K562 (cell line): Measurements from ENCODE around the gene CYSRT1. TPM values are rescaled to one million over a fixed set of nuclear protein-coding genes. Genes with fewer than 3 reads are reported as not detected.

Source experiments
- BHLHE40 ChIP-seq: IDR thresholded peaks from 2 replicates; pipeline ENCODE4 v1.6.1; 2011; ENCODE audit warnings: low read length, improper control_type of control experiment
- CHCHD3 ChIP-seq: fragments of 250-450 bp; sonication (Bioruptor Pico); IDR thresholded peaks from 2 replicates; pipeline ENCODE4 v2.1.2; 2022; ENCODE audit warnings: mild to moderate bottlenecking
- CTCFL ChIP-seq: IDR thresholded peaks from 2 replicates; pipeline ENCODE4 v1.6.1; 2011; ENCODE audit warnings: borderline replicate concordance, low read depth, mild to moderate bottlenecking, moderate library complexity, low read length; ENCODE audit not compliant: insufficient read depth, poor library complexity, severe bottlenecking
- DACH1 ChIP-seq: fragments of 450-650 bp; IDR thresholded peaks from 2 replicates; pipeline ENCODE4 v1.6.1; 2018; ENCODE audit not compliant: partially characterized antibody
- EZH2 ChIP-seq: IDR thresholded peaks from 2 replicates; pipeline ENCODE4 v1.6.1; 2012; ENCODE audit warnings: low read depth, mild to moderate bottlenecking, inconsistent platforms, low read length, borderline replicate concordance
- HDAC3 ChIP-seq: fragments of 450-650 bp; IDR thresholded peaks from 2 replicates; pipeline ENCODE4 v1.6.1; 2018; ENCODE audit warnings: borderline replicate concordance, mild to moderate bottlenecking, moderate library complexity; ENCODE audit not compliant: partially characterized antibody
- HSF4 ChIP-seq: fragments of 250-450 bp; sonication (Bioruptor Pico); IDR thresholded peaks from 2 replicates; pipeline ENCODE4 v2.1.2; 2022; ENCODE audit warnings: mild to moderate bottlenecking, moderate library complexity, borderline replicate concordance
- JUNB ChIP-seq: fragments of 450-650 bp; formaldehyde crosslinking; conservative IDR thresholded peaks from 2 replicates; pipeline ENCODE4 v1.4.0; 2020; ENCODE audit warnings: mild to moderate bottlenecking
- MIER1 ChIP-seq: fragments of 450-650 bp; IDR thresholded peaks from 2 replicates; pipeline ENCODE4 v1.6.1; 2016; ENCODE audit warnings: antibody characterized with exemption, mild to moderate bottlenecking, low read depth
- MTF1 ChIP-seq: fragments of 250-450 bp; sonication (Bioruptor Pico); IDR thresholded peaks from 2 replicates; pipeline ENCODE4 v1.9.0; 2021; ENCODE audit warnings: moderate library complexity, mild to moderate bottlenecking, inconsistent platforms, borderline replicate concordance
- NR2C1 ChIP-seq, 2 experiments: fragments of 450-650 bp; IDR thresholded peaks; 2 replicates each; pipeline ENCODE4 v1.6.1; 2017; ENCODE audit warnings: mild to moderate bottlenecking in 2 of 2, antibody characterized with exemption in 1 of 2, inconsistent platforms in 1 of 2, missing compliant biosample characterization in 1 of 2, missing genetic modification characterization in 1 of 2
- SMARCC2 ChIP-seq: fragments of 450-650 bp; IDR thresholded peaks from 2 replicates; pipeline ENCODE4 v1.6.1; 2017; ENCODE audit warnings: antibody characterized with exemption, moderate library complexity, mild to moderate bottlenecking, low read depth
- STAG1 ChIP-seq: sonication (generic); formaldehyde crosslinking; IDR thresholded peaks from 2 replicates; pipeline ENCODE4 v1.5.0; 2020; ENCODE audit warnings: missing genetic modification reagents, borderline replicate concordance
- TCF7 ChIP-seq: sonication (generic); IDR thresholded peaks from 2 replicates; pipeline ENCODE4 v1.6.1; 2016; ENCODE audit warnings: antibody characterized with exemption, borderline replicate concordance
- ZNF830 ChIP-seq: fragments of 250-450 bp; sonication (Bioruptor Pico); IDR thresholded peaks from 2 replicates; pipeline ENCODE4 v1.5.0; 2021; ENCODE audit warnings: mild to moderate bottlenecking
- polyA plus RNA-seq, 8 experiments: library from polyadenylated mRNA; depleted of rRNA in 4 of 8; stranded (reverse) in 5 of 8; unstranded in 3 of 8; fragments of >200 nt; fragmentation: Nextera tagmentation in 2 of 8; fragmentation: Illumina TruSeq in 1 of 8; extraction: Ambion mirVana in 2 of 8; extraction: Trizol in 1 of 8; gene quantifications; 2 replicates each; pipeline versions ENCODE4 v1.2.1 to v1.2.3, GENCODE V29; 2011 to 2014; ENCODE audit warnings: inconsistent platforms in 1 of 8, missing spikeins in 1 of 8
- total RNA-seq, 7 experiments: library from RNA; depleted of rRNA in 6 of 7; stranded (reverse); fragments of >200 nt in 6 of 7; fragmentation: Illumina TruSeq in 2 of 7; extraction: Trizol in 2 of 7; gene quantifications; 2 replicates each; pipeline versions ENCODE4 v1.2.1 to v1.2.3, GENCODE V29; 2011 to 2021; ENCODE audit warnings: low replicate concordance in 1 of 7
- TF ChIP-seq, protein P1 (sequence below): fragments of 450-650 bp; formaldehyde crosslinking; IDR thresholded peaks from 2 replicates; pipeline ENCODE4 v1.4.0; 2022; ENCODE audit warnings: missing genetic modification characterization
- TF ChIP-seq, protein P2 (sequence below): fragments of 250-450 bp; sonication (Bioruptor Pico); IDR thresholded peaks from 2 replicates; pipeline ENCODE4 v1.5.0; 2021; ENCODE audit warnings: mild to moderate bottlenecking, borderline replicate concordance
- TF ChIP-seq, protein P3 (sequence below): sonication (generic); formaldehyde crosslinking; IDR thresholded peaks from 2 replicates; pipeline ENCODE4 v1.8.0; 2023; ENCODE audit warnings: mild to moderate bottlenecking, missing genetic modification reagents

Gene CYSRT1
- total and polyA plus RNA-seq, 9 of the 15 experiments (the other 6 are each of a cell fraction or from before 2014, with no cell fraction given): 0.04 to 1.4 (median 0.42) TPM; not detected in 3

DNA sequence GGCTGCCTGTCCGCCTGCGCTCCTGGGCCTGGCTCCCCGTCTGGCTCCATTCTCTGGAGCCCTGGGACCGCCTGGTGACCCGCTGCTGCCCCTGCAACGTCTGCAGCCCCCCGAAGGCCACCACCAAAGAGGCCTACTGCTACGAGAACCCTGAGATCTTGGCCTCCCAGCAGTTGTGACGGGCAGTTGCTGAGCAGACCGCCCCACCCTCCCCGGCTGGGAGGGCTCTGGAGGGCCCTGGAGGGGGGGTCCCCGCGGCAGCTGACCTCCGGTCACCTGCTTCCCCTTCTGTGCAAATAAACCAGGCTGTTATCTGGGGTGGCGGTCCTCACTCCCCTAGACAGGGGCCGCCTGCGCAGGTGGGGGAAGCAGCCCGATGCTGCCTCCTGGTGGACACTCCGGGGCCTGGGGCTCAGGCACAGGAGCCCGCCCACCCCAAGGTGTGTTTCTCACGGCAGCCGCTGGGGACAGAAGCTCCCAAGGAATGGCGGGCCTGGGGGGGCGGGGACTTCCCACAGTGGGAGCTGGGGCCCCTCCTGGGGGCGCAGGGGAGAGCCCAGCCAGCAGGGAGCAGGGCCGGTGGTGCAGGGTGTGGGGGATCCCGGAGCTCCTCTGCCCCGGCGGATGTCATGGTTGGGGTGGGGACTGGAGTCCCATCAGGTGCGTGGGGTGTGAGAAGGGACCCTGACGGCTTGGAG is 11.4 kb downstream of the CYSRT1 start (continued):
- TF ChIP-seq, protein P1, sequence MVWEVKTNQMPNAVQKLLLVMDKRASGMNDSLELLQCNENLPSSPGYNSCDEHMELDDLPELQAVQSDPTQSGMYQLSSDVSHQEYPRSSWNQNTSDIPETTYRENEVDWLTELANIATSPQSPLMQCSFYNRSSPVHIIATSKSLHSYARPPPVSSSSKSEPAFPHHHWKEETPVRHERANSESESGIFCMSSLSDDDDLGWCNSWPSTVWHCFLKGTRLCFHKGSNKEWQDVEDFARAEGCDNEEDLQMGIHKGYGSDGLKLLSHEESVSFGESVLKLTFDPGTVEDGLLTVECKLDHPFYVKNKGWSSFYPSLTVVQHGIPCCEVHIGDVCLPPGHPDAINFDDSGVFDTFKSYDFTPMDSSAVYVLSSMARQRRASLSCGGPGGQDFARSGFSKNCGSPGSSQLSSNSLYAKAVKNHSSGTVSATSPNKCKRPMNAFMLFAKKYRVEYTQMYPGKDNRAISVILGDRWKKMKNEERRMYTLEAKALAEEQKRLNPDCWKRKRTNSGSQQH (CRISPR knock-in tag): no peak
- TF ChIP-seq MTF1 (CRISPR knock-in tag) (no peak), ZNF830 (CRISPR knock-in tag) (no peak), JUNB (CRISPR knock-in tag) (0 out of 2 replicates have a peak, but pooled peaks have one; percentile 18), NR2C1 (IDR thresholded peaks at IDR 0.05) (no peak), NR2C1 (tag; IDR thresholded peaks at IDR 0.05) (no peak), HDAC3 (no peak), HSF4 (no peak), EZH2 (no peak), TCF7 (no peak), CTCFL (no peak), CHCHD3 (CRISPR knock-in tag) (no peak), DACH1 (peak; percentile 62), SMARCC2 (no peak), BHLHE40 (peak; percentile 94), MIER1 (no peak), STAG1 (CRISPR knock-in tag) (peak; percentile 94)
- TF ChIP-seq, protein P2, sequence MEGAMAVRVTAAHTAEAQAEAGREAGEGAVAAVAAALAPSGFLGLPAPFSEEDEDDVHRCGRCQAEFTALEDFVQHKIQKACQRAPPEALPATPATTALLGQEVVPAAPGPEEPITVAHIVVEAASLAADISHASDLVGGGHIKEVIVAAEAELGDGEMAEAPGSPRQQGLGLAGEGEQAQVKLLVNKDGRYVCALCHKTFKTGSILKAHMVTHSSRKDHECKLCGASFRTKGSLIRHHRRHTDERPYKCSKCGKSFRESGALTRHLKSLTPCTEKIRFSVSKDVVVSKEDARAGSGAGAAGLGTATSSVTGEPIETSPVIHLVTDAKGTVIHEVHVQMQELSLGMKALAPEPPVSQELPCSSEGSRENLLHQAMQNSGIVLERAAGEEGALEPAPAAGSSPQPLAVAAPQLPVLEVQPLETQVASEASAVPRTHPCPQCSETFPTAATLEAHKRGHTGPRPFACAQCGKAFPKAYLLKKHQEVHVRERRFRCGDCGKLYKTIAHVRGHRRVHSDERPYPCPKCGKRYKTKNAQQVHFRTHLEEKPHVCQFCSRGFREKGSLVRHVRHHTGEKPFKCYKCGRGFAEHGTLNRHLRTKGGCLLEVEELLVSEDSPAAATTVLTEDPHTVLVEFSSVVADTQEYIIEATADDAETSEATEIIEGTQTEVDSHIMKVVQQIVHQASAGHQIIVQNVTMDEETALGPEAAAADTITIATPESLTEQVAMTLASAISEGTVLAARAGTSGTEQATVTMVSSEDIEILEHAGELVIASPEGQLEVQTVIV (CRISPR knock-in tag): no peak
- TF ChIP-seq, protein P3, sequence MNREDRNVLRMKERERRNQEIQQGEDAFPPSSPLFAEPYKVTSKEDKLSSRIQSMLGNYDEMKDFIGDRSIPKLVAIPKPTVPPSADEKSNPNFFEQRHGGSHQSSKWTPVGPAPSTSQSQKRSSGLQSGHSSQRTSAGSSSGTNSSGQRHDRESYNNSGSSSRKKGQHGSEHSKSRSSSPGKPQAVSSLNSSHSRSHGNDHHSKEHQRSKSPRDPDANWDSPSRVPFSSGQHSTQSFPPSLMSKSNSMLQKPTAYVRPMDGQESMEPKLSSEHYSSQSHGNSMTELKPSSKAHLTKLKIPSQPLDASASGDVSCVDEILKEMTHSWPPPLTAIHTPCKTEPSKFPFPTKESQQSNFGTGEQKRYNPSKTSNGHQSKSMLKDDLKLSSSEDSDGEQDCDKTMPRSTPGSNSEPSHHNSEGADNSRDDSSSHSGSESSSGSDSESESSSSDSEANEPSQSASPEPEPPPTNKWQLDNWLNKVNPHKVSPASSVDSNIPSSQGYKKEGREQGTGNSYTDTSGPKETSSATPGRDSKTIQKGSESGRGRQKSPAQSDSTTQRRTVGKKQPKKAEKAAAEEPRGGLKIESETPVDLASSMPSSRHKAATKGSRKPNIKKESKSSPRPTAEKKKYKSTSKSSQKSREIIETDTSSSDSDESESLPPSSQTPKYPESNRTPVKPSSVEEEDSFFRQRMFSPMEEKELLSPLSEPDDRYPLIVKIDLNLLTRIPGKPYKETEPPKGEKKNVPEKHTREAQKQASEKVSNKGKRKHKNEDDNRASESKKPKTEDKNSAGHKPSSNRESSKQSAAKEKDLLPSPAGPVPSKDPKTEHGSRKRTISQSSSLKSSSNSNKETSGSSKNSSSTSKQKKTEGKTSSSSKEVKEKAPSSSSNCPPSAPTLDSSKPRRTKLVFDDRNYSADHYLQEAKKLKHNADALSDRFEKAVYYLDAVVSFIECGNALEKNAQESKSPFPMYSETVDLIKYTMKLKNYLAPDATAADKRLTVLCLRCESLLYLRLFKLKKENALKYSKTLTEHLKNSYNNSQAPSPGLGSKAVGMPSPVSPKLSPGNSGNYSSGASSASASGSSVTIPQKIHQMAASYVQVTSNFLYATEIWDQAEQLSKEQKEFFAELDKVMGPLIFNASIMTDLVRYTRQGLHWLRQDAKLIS: no peak
